Right cardiac atrium (tissue), 5 donors: ENCODE measurements around the gene FNIP2. TPM values are rescaled to one million over a fixed set of nuclear protein-coding genes. Genes with fewer than 3 reads are reported as not detected.
"Not testable (repeated sequence)": the region's sequence is repeated elsewhere in the genome, so short reads cannot be mapped to it uniquely, and the experiment has no call there.

Source experiments
- ATAC-seq, 2 donors: fragments of 200-7000 bp; cut with Tn5 transposase; one replicate each; pipeline versions ENCODE4 v1.8.0 to v1.9.1; 2020; ENCODE audit warnings: moderate library complexity in 2 of 2, mild to moderate bottlenecking in 1 of 2
- DNase-seq, 3 donors: peaks; one replicate each; pipeline ENCODE4 v3.0.0-alpha.2; 2020
- H3K27ac ChIP-seq: one replicate; pipeline ENCODE4 v1.5.1; 2013; ENCODE audit warnings: mild to moderate bottlenecking, low read length, control low read depth, moderate library complexity
- H3K27me3 ChIP-seq: one replicate; pipeline ENCODE4 v1.6.1; 2013; ENCODE audit not compliant: control insufficient read depth, insufficient read depth
- H3K4me1 ChIP-seq: one replicate; pipeline ENCODE4 v1.6.1; 2013; ENCODE audit warnings: low read length; ENCODE audit not compliant: control insufficient read depth, insufficient read depth
- H3K4me3 ChIP-seq: one replicate; pipeline ENCODE4 v1.5.1; 2013; ENCODE audit warnings: low read length, control low read depth
- H3K9me3 ChIP-seq: one replicate; pipeline ENCODE4 v1.6.1; 2013; ENCODE audit warnings: low read length; ENCODE audit not compliant: control insufficient read depth
- whole genome bisulfite sequencing: extraction: QIAGEN DNeasy Blood & Tissue Kit; methylation state at CpG from one replicate; pipeline ENCODE4 v1.1.7; 2013; 5-methylcytosine and 5-hydroxymethylcytosine counted together
- intact Hi-C, 4 donors: fragments of 100-400 bp; cut with DNase I; formaldehyde crosslinking; loops; one replicate each; pipeline versions ENCODE4 v1.11.0 to v1.14.0; 2022 to 2023
- polyA plus RNA-seq: library from polyadenylated mRNA; stranded (reverse); fragments of 200-250 nt; gene quantifications from one replicate; pipeline ENCODE4 v1.2.3, GENCODE V29; 2013
- total RNA-seq, 4 donors: library from RNA; stranded (reverse); fragmentation: NEBNext Ultra II Directional; extraction: Animal tissue kit (Norgen Biotek cat#: 25700); gene quantifications; one replicate each; pipeline ENCODE4 v1.2.1, GENCODE V29; 2021
- donor health status: healthy with polysubstance abuse.
- donor health status: DM: no; HTN: yes; CAD: no.
- donor health status: DM: no; HTN: no; CAD: no.
- donor health status: DM: no; HTN: yes; CAD: no; lungs with severe emphysema.
- donor health status: DM: yes; HTN: yes; CAD: no.

The FNIP2 gene
- total and polyA plus RNA-seq, 5 donors, result 16.4 to 59.5 (median 46.3) TPM

GRCh38 chr4:158940271-158940670 is 171.4 kb downstream of the FNIP2 start:
- intact Hi-C loops, result no loop called here
- H3K27ac ChIP-seq, result no peak overlapping the region
- WGBS, result 87% methylated on average over 2 of the region's 2 CpGs

GRCh38 chr4:158941321-158941720 is 172.5 kb downstream of the FNIP2 start:
- H3K27me3 ChIP-seq, result no peaks in the 10 kb centered on the region
- H3K27ac ChIP-seq, result no peak overlapping the region
- ATAC-seq, result no peak
- no peaks in the 10 kb centered on the region for H3K4me1 ChIP-seq
- no peaks in the 10 kb centered on the region for H3K9me3 ChIP-seq
- intact Hi-C loops, result no loop called here
- no peak overlapping the region for H3K4me3 ChIP-seq
- DNase-seq, result no peak

More at GRCh38 chr4:158940271-158940670, 171.4 kb downstream of the FNIP2 start:
- DNase-seq (no peak), ATAC-seq (no peak)
- no peaks in the 10 kb centered on the region for H3K27me3 ChIP-seq
- no peak overlapping the region for H3K4me3 ChIP-seq
- H3K4me1 ChIP-seq, result no peaks in the 10 kb centered on the region
- no peaks in the 10 kb centered on the region for H3K9me3 ChIP-seq

- 96% methylated on average over 2 of the region's 2 CpGs for WGBS
- DNase-seq, result no peak
- no peaks in the 10 kb centered on the region for H3K27me3 ChIP-seq
Observed at GRCh38 chr4:158941895-158942294, 173.1 kb downstream of the FNIP2 start.

GRCh38 chr4:158945529-158946108 is 176.8 kb downstream of the FNIP2 start:
- WGBS, result 87% methylated on average over 5 of the region's 5 CpGs

More at GRCh38 chr4:158941895-158942294, 173.1 kb downstream of the FNIP2 start:
- Histone ChIP-seq H3K4me1 (no peaks in the 10 kb centered on the region), H3K9me3 (no peaks in the 10 kb centered on the region), H3K27ac (no peak overlapping the region), H3K4me3 (no peak overlapping the region)
- ATAC-seq, result no peak
- intact Hi-C loops, result no loop called here

GRCh38 chr4:158946825-158947224 is 178.0 kb downstream of the FNIP2 start:
- intact Hi-C loops, result no loop called here
- no peaks in the 10 kb centered on the region for H3K27me3 ChIP-seq
- no peaks in the 10 kb centered on the region for H3K9me3 ChIP-seq
- no peak overlapping the region for H3K4me3 ChIP-seq
- no peaks in the 10 kb centered on the region for H3K4me1 ChIP-seq
- H3K27ac ChIP-seq, result no peak overlapping the region
- DNase-seq, result no peak
- no peak for ATAC-seq
- 81% methylated on average over 3 of the region's 3 CpGs for WGBS

More at GRCh38 chr4:158945529-158946108, 176.8 kb downstream of the FNIP2 start:
- Histone ChIP-seq H3K9me3 (no peaks in the 10 kb centered on the region), H3K4me1 (no peaks in the 10 kb centered on the region), H3K27ac (no peak overlapping the region), H3K4me3 (no peak overlapping the region), H3K27me3 (no peaks in the 10 kb centered on the region)
- DNase-seq (no peak), ATAC-seq (no peak)
- intact Hi-C loops, result no loop called here

GRCh38 chr4:158948071-158948470 is 179.2 kb downstream of the FNIP2 start:
- Histone ChIP-seq H3K27me3 (no peaks in the 10 kb centered on the region), H3K4me3 (no peak overlapping the region), H3K4me1 (no peaks in the 10 kb centered on the region), H3K9me3 (no peaks in the 10 kb centered on the region), H3K27ac (no peak overlapping the region)
- DNase-seq, result no peak
- intact Hi-C loops, result no loop called here
- WGBS, result 91% methylated on average over 2 of the region's 2 CpGs
- no peak for ATAC-seq

GRCh38 chr4:158949099-158949498 is 180.3 kb downstream of the FNIP2 start:
- ATAC-seq (peak in 1 of 2 donors; percentile 42), DNase-seq (no peak)
- no peaks in the 10 kb centered on the region for H3K9me3 ChIP-seq
- no peaks in the 10 kb centered on the region for H3K4me1 ChIP-seq
- intact Hi-C loops, result no loop called here
- H3K27ac ChIP-seq, result no peak overlapping the region
- H3K4me3 ChIP-seq, result no peak overlapping the region
- H3K27me3 ChIP-seq, result no peaks in the 10 kb centered on the region

GRCh38 chr4:158952221-158952774 is 183.5 kb downstream of the FNIP2 start:
- intact Hi-C loops, H3K4me3 ChIP-seq, H3K9me3 ChIP-seq, H3K27ac ChIP-seq, H3K27me3 ChIP-seq, DNase-seq, ATAC-seq, H3K4me1 ChIP-seq: not testable (repeated sequence)
- WGBS, result 98% methylated on average over 2 of the region's 2 CpGs

- 97% methylated on average over 9 of the region's 9 CpGs for WGBS
- H3K4me3 ChIP-seq, H3K27me3 ChIP-seq, H3K9me3 ChIP-seq, ATAC-seq, DNase-seq, intact Hi-C loops, H3K4me1 ChIP-seq, H3K27ac ChIP-seq: not testable (repeated sequence)
Observed at GRCh38 chr4:158956345-158956744, 187.5 kb downstream of the FNIP2 start.

- DNase-seq, ATAC-seq, H3K9me3 ChIP-seq, H3K27ac ChIP-seq, H3K4me1 ChIP-seq, intact Hi-C loops, H3K4me3 ChIP-seq, H3K27me3 ChIP-seq: not testable (repeated sequence)
- 97% methylated on average over 3 of the region's 3 CpGs for WGBS
Observed at GRCh38 chr4:158956918-158957317, 188.1 kb downstream of the FNIP2 start.
